Neural cell (in vitro differentiated cells): ENCODE data around the gene CIBAR2.

Experiments
- CTCF ChIP-seq: fragments of 450-650 bp; IDR thresholded peaks from 2 replicates; pipeline ENCODE4 v1.5.1; 2014; ENCODE audit warnings: antibody characterized with exemption, mild to moderate bottlenecking, moderate library complexity; ENCODE audit not compliant: poor library complexity, severe bottlenecking
- EZH2 ChIP-seq: fragments of 200-600, 300-800 bp; shearing (Covaris generic), sonication (generic); IDR thresholded peaks from 2 replicates; pipeline ENCODE4 v1.6.1; 2014; ENCODE audit warnings: antibody characterized with exemption, low read length, borderline replicate concordance, mild to moderate bottlenecking; ENCODE audit not compliant: insufficient read depth, poor library complexity, severe bottlenecking
- MXI1 ChIP-seq: fragments of 450-650 bp; conservative IDR thresholded peaks from 2 replicates; pipeline ENCODE4 v1.6.1; 2014; ENCODE audit warnings: antibody characterized with exemption, mild to moderate bottlenecking; ENCODE audit not compliant: poor library complexity, severe bottlenecking
- POLR2AphosphoS5 ChIP-seq: IDR thresholded peaks from 2 replicates; pipeline ENCODE4 v1.6.1; 2012
- RAD21 ChIP-seq: fragments of 450-650 bp; conservative IDR thresholded peaks from 2 replicates; pipeline ENCODE4 v1.6.1; 2014; ENCODE audit warnings: antibody characterized with exemption, mild to moderate bottlenecking, moderate library complexity
- REST ChIP-seq: IDR thresholded peaks from 2 replicates; pipeline ENCODE4 v1.6.1; 2012; ENCODE audit warnings: borderline replicate concordance
- SMC3 ChIP-seq: fragments of 450-650 bp; conservative IDR thresholded peaks from 2 replicates; pipeline ENCODE4 v1.6.1; 2014; ENCODE audit warnings: antibody characterized with exemption, mild to moderate bottlenecking, moderate library complexity; ENCODE audit not compliant: poor library complexity
- TAF1 ChIP-seq: IDR thresholded peaks from 2 replicates; pipeline ENCODE4 v1.6.1; 2012; ENCODE audit warnings: low read depth

- TF ChIP-seq REST, result no peak
- TF ChIP-seq CTCF, result no peak
- TF ChIP-seq RAD21, result no peak
- TF ChIP-seq POLR2AphosphoS5, result no peak
- no peak for TF ChIP-seq EZH2
- no peak for TF ChIP-seq MXI1
- TF ChIP-seq TAF1, result no peak
- TF ChIP-seq SMC3, result no peak
These were observed 34.2 kb upstream of the CIBAR2 start for GRCh38 chr16:85146532-85146797.
